Parathyroid adenoma (tissue), 2 donors: ENCODE data around the gene GTF2A1.
"Not testable (repeated sequence)": the region's sequence is repeated elsewhere in the genome, so short reads cannot be mapped to it uniquely, and the experiment has no call there.

Experiments used
- H2AFZ ChIP-seq: fragments of 300-600 bp; sonication (generic); one replicate; pipeline ENCODE4 v1.7.0; 2017; ENCODE audit warnings: antibody characterized with exemption, mild to moderate bottlenecking
- H3K27ac ChIP-seq: fragments of 300-600 bp; sonication (generic); one replicate; pipeline ENCODE4 v1.7.0; 2017
- H3K27me3 ChIP-seq: fragments of 300-600 bp; sonication (generic); one replicate; pipeline ENCODE4 v1.7.0; 2017; ENCODE audit warnings: low read length; ENCODE audit not compliant: control insufficient read depth, insufficient read depth
- H3K36me3 ChIP-seq: fragments of 300-600 bp; sonication (generic); one replicate; pipeline ENCODE4 v1.7.0; 2017; ENCODE audit warnings: low read length; ENCODE audit not compliant: control insufficient read depth, insufficient read depth
- H3K4me1 ChIP-seq: fragments of 300-600 bp; sonication (generic); one replicate; pipeline ENCODE4 v1.7.0; 2017; ENCODE audit warnings: control low read depth
- H3K4me2 ChIP-seq: fragments of 300-600 bp; sonication (generic); one replicate; pipeline ENCODE4 v1.7.0; 2017; ENCODE audit warnings: low read length
- H3K4me3 ChIP-seq: fragments of 300-600 bp; sonication (generic); one replicate; pipeline ENCODE4 v1.7.0; 2017; ENCODE audit warnings: low read depth, low read length
- H3K79me2 ChIP-seq: fragments of 300-600 bp; sonication (generic); one replicate; pipeline ENCODE4 v1.7.0; 2017; ENCODE audit warnings: control low read depth
- H3K9ac ChIP-seq: fragments of 300-600 bp; sonication (generic); one replicate; pipeline ENCODE4 v1.7.0; 2017; ENCODE audit warnings: mild to moderate bottlenecking
- H3K9me3 ChIP-seq: fragments of 300-600 bp; sonication (generic); one replicate; pipeline ENCODE4 v1.7.0; 2017; ENCODE audit warnings: low read length; ENCODE audit not compliant: control insufficient read depth
- TF ChIP-seq, protein P1 (sequence below): fragments of 300-600 bp; sonication (generic); IDR thresholded peaks from one replicate; pipeline ENCODE4 v1.7.0; 2017; ENCODE audit warnings: antibody characterized with exemption, mild to moderate bottlenecking
- donor health status: primary hyperparathyroidism.

GTF2A1 gene

DNA sequence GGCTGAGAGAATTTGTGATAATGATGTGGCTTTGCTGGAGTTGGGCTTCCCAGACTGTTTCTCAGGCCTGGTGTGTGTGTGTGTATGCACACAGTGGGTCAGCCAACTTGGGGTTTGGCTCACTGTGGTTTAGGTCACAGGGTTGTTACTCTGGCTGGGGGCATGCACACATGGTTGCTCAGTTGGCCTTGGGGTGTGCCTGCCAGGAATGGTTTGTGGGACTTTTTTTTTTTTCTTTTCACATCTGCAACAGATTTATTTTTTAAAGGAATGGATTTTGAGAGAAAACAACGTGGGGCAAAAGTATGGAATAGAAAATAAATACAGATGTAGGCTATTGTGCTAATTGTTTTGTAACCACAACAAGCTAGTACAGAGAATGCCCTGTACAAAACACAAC lies 25.0 kb upstream of the GTF2A1 start:
- TF ChIP-seq, protein P1, sequence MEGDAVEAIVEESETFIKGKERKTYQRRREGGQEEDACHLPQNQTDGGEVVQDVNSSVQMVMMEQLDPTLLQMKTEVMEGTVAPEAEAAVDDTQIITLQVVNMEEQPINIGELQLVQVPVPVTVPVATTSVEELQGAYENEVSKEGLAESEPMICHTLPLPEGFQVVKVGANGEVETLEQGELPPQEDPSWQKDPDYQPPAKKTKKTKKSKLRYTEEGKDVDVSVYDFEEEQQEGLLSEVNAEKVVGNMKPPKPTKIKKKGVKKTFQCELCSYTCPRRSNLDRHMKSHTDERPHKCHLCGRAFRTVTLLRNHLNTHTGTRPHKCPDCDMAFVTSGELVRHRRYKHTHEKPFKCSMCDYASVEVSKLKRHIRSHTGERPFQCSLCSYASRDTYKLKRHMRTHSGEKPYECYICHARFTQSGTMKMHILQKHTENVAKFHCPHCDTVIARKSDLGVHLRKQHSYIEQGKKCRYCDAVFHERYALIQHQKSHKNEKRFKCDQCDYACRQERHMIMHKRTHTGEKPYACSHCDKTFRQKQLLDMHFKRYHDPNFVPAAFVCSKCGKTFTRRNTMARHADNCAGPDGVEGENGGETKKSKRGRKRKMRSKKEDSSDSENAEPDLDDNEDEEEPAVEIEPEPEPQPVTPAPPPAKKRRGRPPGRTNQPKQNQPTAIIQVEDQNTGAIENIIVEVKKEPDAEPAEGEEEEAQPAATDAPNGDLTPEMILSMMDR: no peak
- no peaks in the 10 kb centered on the region for H3K79me2 ChIP-seq
- H3K4me2 ChIP-seq: no peak overlapping the region
- H3K4me1 ChIP-seq: no peaks in the 10 kb centered on the region
- no peak overlapping the region for H3K4me3 ChIP-seq
- no peak overlapping the region for H3K27ac ChIP-seq
- H3K36me3 ChIP-seq: no peaks in the 10 kb centered on the region
- no peaks in the 10 kb centered on the region for H3K9me3 ChIP-seq
- H2AFZ ChIP-seq: no peak overlapping the region
- H3K27me3 ChIP-seq: no peaks in the 10 kb centered on the region
- H3K9ac ChIP-seq: no peak overlapping the region

DNA sequence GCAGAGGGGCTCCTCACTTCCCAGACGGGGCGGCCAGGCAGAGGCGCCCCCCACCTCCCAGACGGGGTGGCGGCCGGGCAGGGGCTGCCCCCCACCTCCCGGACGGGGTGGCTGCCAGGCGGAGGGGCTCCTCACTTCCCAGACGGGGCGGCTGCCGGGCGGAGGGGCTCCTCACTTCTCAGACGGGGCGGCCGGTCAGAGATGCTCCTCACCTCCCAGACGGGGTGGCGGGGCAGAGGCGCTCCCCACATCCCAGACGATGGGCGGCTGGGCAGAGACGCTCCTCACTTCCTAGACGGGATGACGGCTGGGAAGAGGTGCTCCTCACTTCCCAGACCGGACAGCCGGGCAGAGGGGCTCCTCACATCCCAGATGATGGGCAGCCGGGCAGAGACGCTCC lies 23.7 kb upstream of the GTF2A1 start:
- not testable (repeated sequence) for H3K27ac ChIP-seq, H3K4me3 ChIP-seq, H3K79me2 ChIP-seq, H3K9ac ChIP-seq, H3K9me3 ChIP-seq, H3K36me3 ChIP-seq, H3K4me2 ChIP-seq, H3K4me1 ChIP-seq, H2AFZ ChIP-seq, H3K27me3 ChIP-seq

DNA sequence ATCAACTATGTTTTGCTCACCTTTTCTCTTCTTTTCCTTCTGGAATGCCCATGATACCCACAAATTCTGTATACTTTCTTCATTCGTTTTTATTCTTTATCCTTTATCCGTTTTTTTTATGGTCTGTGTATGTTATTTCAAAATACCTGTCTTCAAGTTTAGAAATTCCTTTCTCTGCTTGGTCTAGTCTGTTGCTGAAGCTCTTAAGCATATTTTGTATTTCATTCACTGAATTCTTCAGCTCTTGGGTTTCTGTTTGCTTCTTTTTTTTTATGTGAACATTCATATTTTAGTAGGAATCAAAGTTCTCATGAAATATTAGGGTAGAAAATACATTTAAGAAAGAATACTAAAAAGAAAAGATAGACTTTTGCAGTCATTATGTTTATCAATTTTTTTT lies 22.7 kb upstream of the GTF2A1 start:
- Histone ChIP-seq H3K4me3 (no peak overlapping the region), H3K36me3 (no peaks in the 10 kb centered on the region), H3K79me2 (no peaks in the 10 kb centered on the region), H3K27me3 (no peaks in the 10 kb centered on the region), H3K27ac (no peak overlapping the region), H3K4me1 (no peaks in the 10 kb centered on the region), H2AFZ (no peak overlapping the region), H3K4me2 (no peak overlapping the region), H3K9me3 (no peaks in the 10 kb centered on the region), H3K9ac (no peak overlapping the region)
- TF ChIP-seq, protein P1: no peak

DNA sequence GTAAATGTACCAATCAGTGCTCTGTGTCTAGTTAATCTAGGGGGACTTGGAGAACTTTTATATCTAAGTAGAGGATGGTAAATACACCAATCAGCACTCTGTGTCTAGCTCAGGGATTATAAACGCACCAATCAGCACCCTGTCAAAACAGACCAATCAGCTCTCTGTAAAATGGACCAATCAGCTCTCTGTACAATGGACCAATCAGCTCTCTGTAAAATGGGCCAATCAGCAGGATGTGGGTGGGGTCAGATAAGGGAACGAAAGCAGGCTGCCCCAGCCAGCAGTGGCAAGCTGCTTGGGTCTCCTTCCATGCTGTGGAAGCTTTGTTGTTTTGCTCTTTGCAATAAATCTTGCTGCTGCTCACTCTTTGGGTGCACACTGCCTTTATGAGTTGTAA lies 16.1 kb upstream of the GTF2A1 start:
- H2AFZ ChIP-seq, H3K27ac ChIP-seq, H3K9ac ChIP-seq, H3K79me2 ChIP-seq, H3K27me3 ChIP-seq, H3K4me2 ChIP-seq, H3K9me3 ChIP-seq, H3K36me3 ChIP-seq, H3K4me3 ChIP-seq, H3K4me1 ChIP-seq: not testable (repeated sequence)

DNA sequence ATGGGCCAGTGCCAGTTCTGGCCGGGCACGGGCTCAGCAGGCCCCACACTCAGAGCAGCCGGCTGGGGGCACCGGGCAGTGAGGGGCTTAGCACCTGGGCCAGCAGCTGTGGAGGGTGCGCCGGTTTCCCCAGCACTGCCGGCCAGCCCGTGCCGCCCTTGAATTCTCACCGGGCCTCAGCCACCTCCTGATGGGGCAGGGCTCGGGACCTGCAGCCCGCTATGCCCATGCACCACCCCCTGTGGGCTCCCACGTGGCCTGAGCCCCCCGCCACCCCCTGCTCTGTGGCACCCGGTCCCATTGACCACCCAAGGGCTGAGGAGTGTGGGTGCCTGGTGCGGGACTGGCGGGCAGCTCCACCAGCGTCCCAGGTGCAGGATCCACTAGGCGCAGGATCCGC lies 15.4 kb upstream of the GTF2A1 start:
- Histone ChIP-seq H2AFZ (no peak overlapping the region), H3K4me2 (no peak overlapping the region), H3K36me3 (no peaks in the 10 kb centered on the region), H3K9me3 (no peaks in the 10 kb centered on the region), H3K4me3 (no peak overlapping the region), H3K4me1 (no peaks in the 10 kb centered on the region), H3K9ac (no peak overlapping the region), H3K27me3 (no peaks in the 10 kb centered on the region), H3K27ac (no peak overlapping the region), H3K79me2 (no peaks in the 10 kb centered on the region)
- TF ChIP-seq, protein P1: no peak

DNA sequence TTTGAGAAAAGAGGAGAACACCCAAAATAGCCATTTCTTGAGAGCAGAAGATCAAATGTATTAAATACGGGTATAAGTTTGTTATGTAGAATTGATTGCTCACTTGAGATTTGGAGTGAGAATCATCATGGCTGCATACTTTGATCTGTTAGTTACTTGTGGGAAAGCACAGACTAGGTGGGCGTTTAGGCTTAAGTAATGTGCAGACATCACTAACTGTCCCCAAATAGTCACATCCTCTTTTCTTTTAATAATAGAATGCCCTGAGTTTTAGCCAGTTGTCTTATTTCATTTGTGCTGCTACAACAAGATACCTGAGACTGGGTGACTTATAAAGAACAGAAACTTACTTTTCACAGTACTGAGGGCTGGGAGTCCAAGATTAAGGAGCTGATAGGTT lies 14.3 kb upstream of the GTF2A1 start:
- Histone ChIP-seq H3K27me3 (no peaks in the 10 kb centered on the region), H3K4me1 (no peaks in the 10 kb centered on the region), H3K79me2 (no peaks in the 10 kb centered on the region), H3K36me3 (no peaks in the 10 kb centered on the region), H3K9me3 (no peaks in the 10 kb centered on the region), H3K4me2 (no peak overlapping the region), H3K4me3 (no peak overlapping the region), H3K27ac (no peak overlapping the region), H2AFZ (peak overlapping the region; percentile 2), H3K9ac (no peak overlapping the region)
- TF ChIP-seq, protein P1: no peak
